Measurements from ENCODE around the gene CYS1. TPM values are rescaled to one million over a fixed set of nuclear protein-coding genes. Genes with fewer than 3 reads are reported as not detected.
"Not testable (repeated sequence)": the region's sequence is repeated elsewhere in the genome, so short reads cannot be mapped to it uniquely, and the experiment has no call there.

CYS1 gene
- total RNA-seq, 3 donors from 2014 or later (not counting 1 experiment from before 2014, with no cell fraction given): not detected

DNA sequence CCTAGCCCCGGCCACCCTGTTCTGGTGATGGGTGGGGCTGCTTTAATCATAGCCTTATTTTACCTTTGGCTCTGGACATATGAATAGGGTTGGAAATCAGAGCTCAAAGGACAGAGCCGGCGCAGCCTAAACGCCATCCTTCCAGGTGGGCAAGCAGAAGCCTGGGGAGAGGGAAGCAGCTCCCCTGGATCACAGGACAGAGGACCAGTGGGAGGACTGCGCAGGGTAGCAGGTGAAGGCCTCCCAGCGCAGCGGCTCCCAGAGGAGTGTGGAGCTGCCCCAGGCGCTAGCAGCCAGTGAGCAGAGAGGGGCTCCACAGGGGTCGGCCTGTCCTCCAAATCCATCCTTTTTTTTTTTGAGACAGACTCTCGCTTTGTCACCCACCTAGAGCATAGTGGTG lies 16.4 kb upstream of the CYS1 start:
- H3K27me3 Mint-ChIP-seq (ENCODE audit: low read depth in 2 of 2): peaks cover 15 to 18% of the 10 kb centered on the region in 2 donors
- no peak overlapping the region for H3K27ac Mint-ChIP-seq
- WGBS (ENCODE audit: insufficient coverage): 97% methylated on average over 10 of the region's 10 CpGs
- ATAC-seq (no peak), DNase-seq (no peak)
- H3K27me3 ChIP-seq (ENCODE audit: control insufficient read depth, insufficient read depth, low read length): peaks cover 12% of the 10 kb centered on the region
- H3K4me1 ChIP-seq (ENCODE audit: control insufficient read depth, insufficient read depth, low read length): peaks cover 2% of the 10 kb centered on the region
- H3K4me3 ChIP-seq (ENCODE audit: low read length): no peak overlapping the region
- peaks cover 7 to 10% of the 10 kb centered on the region in 2 donors for H3K4me1 Mint-ChIP-seq
- H3K9me3 Mint-ChIP-seq: no peaks in the 10 kb centered on the region
- TF ChIP-seq, protein P1, sequence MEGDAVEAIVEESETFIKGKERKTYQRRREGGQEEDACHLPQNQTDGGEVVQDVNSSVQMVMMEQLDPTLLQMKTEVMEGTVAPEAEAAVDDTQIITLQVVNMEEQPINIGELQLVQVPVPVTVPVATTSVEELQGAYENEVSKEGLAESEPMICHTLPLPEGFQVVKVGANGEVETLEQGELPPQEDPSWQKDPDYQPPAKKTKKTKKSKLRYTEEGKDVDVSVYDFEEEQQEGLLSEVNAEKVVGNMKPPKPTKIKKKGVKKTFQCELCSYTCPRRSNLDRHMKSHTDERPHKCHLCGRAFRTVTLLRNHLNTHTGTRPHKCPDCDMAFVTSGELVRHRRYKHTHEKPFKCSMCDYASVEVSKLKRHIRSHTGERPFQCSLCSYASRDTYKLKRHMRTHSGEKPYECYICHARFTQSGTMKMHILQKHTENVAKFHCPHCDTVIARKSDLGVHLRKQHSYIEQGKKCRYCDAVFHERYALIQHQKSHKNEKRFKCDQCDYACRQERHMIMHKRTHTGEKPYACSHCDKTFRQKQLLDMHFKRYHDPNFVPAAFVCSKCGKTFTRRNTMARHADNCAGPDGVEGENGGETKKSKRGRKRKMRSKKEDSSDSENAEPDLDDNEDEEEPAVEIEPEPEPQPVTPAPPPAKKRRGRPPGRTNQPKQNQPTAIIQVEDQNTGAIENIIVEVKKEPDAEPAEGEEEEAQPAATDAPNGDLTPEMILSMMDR (IDR thresholded peaks at IDR 0.05): no peak
- intact Hi-C loops (cut with micrococcal nuclease): loop anchor here (1.0 kb wide), 1 partner anchor 24 kb away; no protein-coding TSS in a partner anchor
- no peak overlapping the region for H3K4me3 Mint-ChIP-seq
- peaks cover 4% of the 10 kb centered on the region for H3K9me3 ChIP-seq (ENCODE audit: control insufficient read depth, insufficient read depth, low read length)
- no peaks in the 10 kb centered on the region for H3K36me3 ChIP-seq (ENCODE audit: control insufficient read depth, insufficient read depth, low read length)
- H3K36me3 Mint-ChIP-seq: no peaks in the 10 kb centered on the region
- no peak overlapping the region for H3K27ac ChIP-seq (ENCODE audit: low read length)

DNA sequence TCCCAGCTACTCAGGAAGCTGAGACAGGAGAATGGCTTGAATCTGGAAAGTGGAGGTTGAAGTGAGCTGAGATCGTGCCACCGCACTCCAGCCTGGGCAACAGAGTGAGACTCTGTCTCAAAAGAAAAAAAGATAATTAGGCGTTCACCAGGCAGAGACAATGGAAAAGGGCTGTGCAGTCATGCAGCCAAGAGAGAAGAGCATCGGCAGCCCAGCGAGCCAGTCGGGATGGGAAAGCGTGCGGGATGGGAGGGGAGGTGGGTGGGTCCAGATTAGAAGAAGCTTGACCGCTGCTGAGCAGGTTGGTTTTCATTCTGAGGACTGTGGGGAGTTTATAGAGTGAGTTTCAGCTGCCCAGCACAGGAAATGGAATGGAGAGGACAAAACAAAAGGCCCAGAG lies 15.0 kb upstream of the CYS1 start:
- Histone ChIP-seq H3K36me3 (ENCODE audit: control insufficient read depth, insufficient read depth, low read length) (no peaks in the 10 kb centered on the region), H3K4me1 (ENCODE audit: control insufficient read depth, insufficient read depth, low read length) (peaks cover 10% of the 10 kb centered on the region), H3K4me3 (ENCODE audit: low read length) (no peak overlapping the region), H3K27me3 (ENCODE audit: control insufficient read depth, insufficient read depth, low read length) (peaks cover 17% of the 10 kb centered on the region), H3K27ac (ENCODE audit: low read length) (no peak overlapping the region), H3K9me3 (ENCODE audit: control insufficient read depth, insufficient read depth, low read length) (peaks cover 4% of the 10 kb centered on the region)
- Mint-ChIP-seq H3K9me3 (no peaks in the 10 kb centered on the region), H3K4me3 (no peak overlapping the region), H3K4me1 (peaks cover 15 to 16% of the 10 kb centered on the region in 2 donors), H3K27ac (no peak overlapping the region), H3K27me3 (ENCODE audit: low read depth in 2 of 2) (peaks cover 17 to 18% of the 10 kb centered on the region in 2 donors), H3K36me3 (no peaks in the 10 kb centered on the region)
- TF ChIP-seq, protein P1 (IDR thresholded peaks at IDR 0.05): no peak
- DNase-seq: no peak
- WGBS (ENCODE audit: insufficient coverage): 78% methylated on average over 9 of the region's 9 CpGs
- ATAC-seq: no peak
- intact Hi-C loops (cut with micrococcal nuclease): no loop called here

DNA sequence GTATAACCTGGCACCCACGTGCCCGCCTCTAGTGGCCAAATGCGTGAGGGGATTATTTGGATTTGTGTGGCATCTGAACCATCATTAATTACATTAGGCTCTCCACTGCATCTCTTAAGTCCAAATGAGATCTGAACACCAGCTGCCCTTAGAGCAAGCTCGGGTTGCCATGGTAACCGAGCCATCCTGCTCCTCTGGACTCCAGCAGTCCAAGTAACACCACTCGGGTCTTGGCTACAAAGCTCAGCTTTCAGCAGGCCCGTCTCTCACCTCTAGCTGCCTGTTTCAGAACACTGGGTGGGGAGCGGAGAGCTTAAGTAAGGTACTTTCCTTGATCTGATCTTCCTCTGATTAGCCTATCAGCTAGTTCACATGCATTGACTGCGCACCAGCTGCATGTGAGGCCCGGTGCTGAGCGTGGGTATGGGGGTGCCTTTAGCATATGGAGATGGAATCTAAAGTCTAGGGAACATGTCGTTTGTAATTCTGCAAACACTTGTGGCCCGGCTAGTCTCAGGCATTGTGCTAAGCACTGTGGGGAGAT lies 14.1 kb upstream of the CYS1 start:
- peaks cover 17 to 18% of the 10 kb centered on the region in 2 donors for H3K27me3 Mint-ChIP-seq (ENCODE audit: low read depth in 2 of 2)
- TF ChIP-seq, protein P1 (IDR thresholded peaks at IDR 0.05): no peak
- H3K27ac Mint-ChIP-seq: no peak overlapping the region

DNA sequence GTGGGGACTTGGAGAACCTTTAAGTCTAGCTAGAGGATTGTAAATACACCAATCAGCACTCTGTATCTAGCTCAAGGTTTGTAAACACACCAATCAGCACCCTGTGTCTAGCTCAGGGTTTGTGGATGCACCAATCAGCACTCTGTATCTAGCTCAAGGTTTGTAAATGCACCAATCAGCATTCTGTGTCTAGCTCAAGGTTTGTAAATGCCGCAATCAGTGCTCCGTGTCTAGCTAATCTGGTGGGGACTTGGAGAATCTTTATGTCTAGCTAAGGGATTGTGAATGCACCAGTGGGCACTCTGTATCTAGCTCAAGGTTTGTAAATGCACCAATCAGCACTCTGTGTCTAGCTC lies 11.7 kb upstream of the CYS1 start:
- H3K27ac ChIP-seq (ENCODE audit: low read length); H3K9me3 ChIP-seq (ENCODE audit: control insufficient read depth, insufficient read depth, low read length); H3K36me3 ChIP-seq (ENCODE audit: control insufficient read depth, insufficient read depth, low read length); H3K36me3 Mint-ChIP-seq; H3K4me3 ChIP-seq (ENCODE audit: low read length); H3K27ac Mint-ChIP-seq; intact Hi-C loops (cut with micrococcal nuclease); H3K9me3 Mint-ChIP-seq; DNase-seq: not testable (repeated sequence)
- H3K27me3 ChIP-seq (ENCODE audit: control insufficient read depth, insufficient read depth, low read length): peaks cover 17% of the 10 kb centered on the region
- Mint-ChIP-seq H3K4me3 (peak overlapping the region; percentile 62), H3K27me3 (ENCODE audit: low read depth in 2 of 2) (peaks cover 18 to 21% of the 10 kb centered on the region in 2 donors), H3K4me1 (peaks cover 8 to 16% of the 10 kb centered on the region in 2 donors)
- peaks cover 10% of the 10 kb centered on the region for H3K4me1 ChIP-seq (ENCODE audit: control insufficient read depth, insufficient read depth, low read length)
- ATAC-seq: peak in 1 of 3 donors; percentile 46
- 100% methylated on average over 2 of the region's 2 CpGs for WGBS (ENCODE audit: insufficient coverage)

More for the DNA sequence above, 14.1 kb upstream of the CYS1 start:
- no peak overlapping the region for H3K4me3 ChIP-seq (ENCODE audit: low read length)
- ATAC-seq: no peak
- 90% methylated on average over 13 of the region's 13 CpGs for WGBS (ENCODE audit: insufficient coverage)
- H3K27ac ChIP-seq (ENCODE audit: low read length): no peak overlapping the region
- intact Hi-C loops (cut with micrococcal nuclease): no loop called here
- peaks cover 4% of the 10 kb centered on the region for H3K9me3 ChIP-seq (ENCODE audit: control insufficient read depth, insufficient read depth, low read length)
- peaks cover 10% of the 10 kb centered on the region for H3K4me1 ChIP-seq (ENCODE audit: control insufficient read depth, insufficient read depth, low read length)
- H3K27me3 ChIP-seq (ENCODE audit: control insufficient read depth, insufficient read depth, low read length): peaks cover 17% of the 10 kb centered on the region
- Mint-ChIP-seq H3K36me3 (no peaks in the 10 kb centered on the region), H3K4me1 (peaks cover 15 to 16% of the 10 kb centered on the region in 2 donors), H3K4me3 (no peak overlapping the region), H3K9me3 (no peaks in the 10 kb centered on the region)
- DNase-seq: no peak
- H3K36me3 ChIP-seq (ENCODE audit: control insufficient read depth, insufficient read depth, low read length): no peaks in the 10 kb centered on the region
